ENCODE data around the gene EAF1.
"Not testable (repeated sequence)": the region's sequence is repeated elsewhere in the genome, so short reads cannot be mapped to it uniquely, and the experiment has no call there.

EAF1 gene

DNA sequence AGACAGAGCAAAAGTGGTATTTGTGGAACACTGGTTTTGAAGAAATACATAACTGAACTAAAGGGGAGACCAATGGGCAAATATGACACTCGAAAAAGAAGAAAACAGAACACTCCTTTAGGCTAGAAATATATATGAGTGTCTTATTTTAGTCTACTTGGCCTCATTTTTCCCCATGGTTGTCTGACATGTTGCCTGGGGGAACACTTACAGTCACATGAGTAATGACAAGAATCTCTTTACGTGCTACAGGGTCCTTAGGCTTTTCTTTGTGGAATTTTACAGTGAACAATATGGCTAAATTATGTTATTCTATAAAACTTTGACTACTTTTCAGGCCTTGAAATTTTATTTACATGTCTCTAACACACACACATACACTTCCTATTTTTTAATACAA lies 17.6 kb upstream of the EAF1 start:
- Histone ChIP-seq H3K9me3 (ENCODE audit: control insufficient read depth, insufficient read depth, low read depth, low read length) (no peaks in the 10 kb centered on the region), H3K4me1 (ENCODE audit: control insufficient read depth, insufficient read depth, low read length) (no peaks in the 10 kb centered on the region), H3K4me3 (ENCODE audit: low read depth, low read length) (no peak overlapping the region), H3K27ac (ENCODE audit: extremely low read depth, low read depth, low read length) (no peak overlapping the region), H3K36me3 (ENCODE audit: control insufficient read depth in 2 of 2, insufficient read depth in 1 of 2, low read length in 2 of 2) (peaks cover 45 to 62% of the 10 kb centered on the region in 2 experiments)
- TF ChIP-seq, protein P1, sequence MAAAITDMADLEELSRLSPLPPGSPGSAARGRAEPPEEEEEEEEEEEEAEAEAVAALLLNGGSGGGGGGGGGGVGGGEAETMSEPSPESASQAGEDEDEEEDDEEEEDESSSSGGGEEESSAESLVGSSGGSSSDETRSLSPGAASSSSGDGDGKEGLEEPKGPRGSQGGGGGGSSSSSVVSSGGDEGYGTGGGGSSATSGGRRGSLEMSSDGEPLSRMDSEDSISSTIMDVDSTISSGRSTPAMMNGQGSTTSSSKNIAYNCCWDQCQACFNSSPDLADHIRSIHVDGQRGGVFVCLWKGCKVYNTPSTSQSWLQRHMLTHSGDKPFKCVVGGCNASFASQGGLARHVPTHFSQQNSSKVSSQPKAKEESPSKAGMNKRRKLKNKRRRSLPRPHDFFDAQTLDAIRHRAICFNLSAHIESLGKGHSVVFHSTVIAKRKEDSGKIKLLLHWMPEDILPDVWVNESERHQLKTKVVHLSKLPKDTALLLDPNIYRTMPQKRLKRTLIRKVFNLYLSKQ (tag by site-specific recombination; IDR thresholded peaks at IDR 0.05; ENCODE audit: borderline replicate concordance) = no peak
- TF ChIP-seq GFI1B (tag by site-specific recombination; IDR thresholded peaks at IDR 0.05) (no peak), ZBTB20 (tag by site-specific recombination; IDR thresholded peaks at IDR 0.05) (no peak), MZF1 (tag by site-specific recombination; IDR thresholded peaks at IDR 0.05; ENCODE audit: borderline replicate concordance) (no peak), ZNF350 (tag by site-specific recombination; IDR thresholded peaks at IDR 0.05) (no peak), ZNF488 (tag by site-specific recombination; IDR thresholded peaks at IDR 0.05) (no peak), ZNF670 (tag by site-specific recombination; IDR thresholded peaks at IDR 0.05; ENCODE audit: low read depth) (no peak), ZNF48 (tag by site-specific recombination; IDR thresholded peaks at IDR 0.05) (no peak), ZNF639 (tag by site-specific recombination; IDR thresholded peaks at IDR 0.05) (no peak), ZNF169 (tag by site-specific recombination; IDR thresholded peaks at IDR 0.05) (no peak), ZNF776 (tag by site-specific recombination; IDR thresholded peaks at IDR 0.05; ENCODE audit: borderline replicate concordance) (no peak), ZNF768 (tag by site-specific recombination; IDR thresholded peaks at IDR 0.05) (no peak), ZNF585B (tag by site-specific recombination; IDR thresholded peaks at IDR 0.05) (no peak), ZNF548 (tag by site-specific recombination; IDR thresholded peaks at IDR 0.05) (no peak), ZNF112 (tag by site-specific recombination; IDR thresholded peaks at IDR 0.05) (no peak), ZFHX2 (tag by site-specific recombination; conservative IDR thresholded peaks at IDR 0.05) (no peak), ZNF2 (tag by site-specific recombination; IDR thresholded peaks at IDR 0.05) (no peak), GLI2 (tag by site-specific recombination; IDR thresholded peaks at IDR 0.05; ENCODE audit: borderline replicate concordance, low read depth) (no peak), ZNF510 (tag by site-specific recombination; IDR thresholded peaks at IDR 0.05; ENCODE audit: insufficient replicate concordance) (no peak)
- TF ChIP-seq, protein P2, sequence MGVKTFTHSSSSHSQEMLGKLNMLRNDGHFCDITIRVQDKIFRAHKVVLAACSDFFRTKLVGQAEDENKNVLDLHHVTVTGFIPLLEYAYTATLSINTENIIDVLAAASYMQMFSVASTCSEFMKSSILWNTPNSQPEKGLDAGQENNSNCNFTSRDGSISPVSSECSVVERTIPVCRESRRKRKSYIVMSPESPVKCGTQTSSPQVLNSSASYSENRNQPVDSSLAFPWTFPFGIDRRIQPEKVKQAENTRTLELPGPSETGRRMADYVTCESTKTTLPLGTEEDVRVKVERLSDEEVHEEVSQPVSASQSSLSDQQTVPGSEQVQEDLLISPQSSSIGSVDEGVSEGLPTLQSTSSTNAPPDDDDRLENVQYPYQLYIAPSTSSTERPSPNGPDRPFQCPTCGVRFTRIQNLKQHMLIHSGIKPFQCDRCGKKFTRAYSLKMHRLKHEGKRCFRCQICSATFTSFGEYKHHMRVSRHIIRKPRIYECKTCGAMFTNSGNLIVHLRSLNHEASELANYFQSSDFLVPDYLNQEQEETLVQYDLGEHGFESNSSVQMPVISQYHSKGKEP (tag by site-specific recombination; IDR thresholded peaks at IDR 0.05) = no peak
- ChIA-PET CTCF (interaction anchor here (3.5 kb wide), 1 partner anchor 142 kb away, joined by 30 read pairs; no protein-coding TSS in a partner anchor), POLR2A (no interaction called here)

DNA sequence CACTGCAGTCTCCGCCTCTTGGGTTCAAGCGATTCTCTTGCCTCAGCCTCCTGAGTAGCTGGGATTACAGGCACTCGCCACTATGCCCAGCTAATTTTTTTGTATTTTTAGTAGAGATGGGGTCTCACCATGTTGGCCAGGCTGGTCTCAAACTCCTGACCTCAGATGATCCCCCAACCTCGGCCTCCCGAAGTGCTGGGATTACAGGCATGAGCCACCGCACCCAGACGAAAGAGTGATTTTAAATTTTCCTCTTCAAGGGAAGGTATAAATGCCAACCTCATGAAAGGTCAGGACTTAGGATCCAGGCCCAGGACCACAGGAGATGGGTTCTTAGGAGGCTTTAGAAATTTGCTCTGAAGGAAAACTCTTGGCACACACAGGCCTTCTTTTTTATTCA lies 16.4 kb upstream of the EAF1 start:
- CTCF ChIA-PET = interaction anchor here (0.7 kb wide), 1 partner anchor 243 kb away, joined by 3 read pairs; no protein-coding TSS in a partner anchor
- POLR2A ChIA-PET; H3K4me3 ChIP-seq (ENCODE audit: low read depth, low read length); H3K9me3 ChIP-seq (ENCODE audit: control insufficient read depth, insufficient read depth, low read depth, low read length); H3K4me1 ChIP-seq (ENCODE audit: control insufficient read depth, insufficient read depth, low read length); H3K27ac ChIP-seq (ENCODE audit: extremely low read depth, low read depth, low read length): not testable (repeated sequence)
- peaks cover 56 to 74% of the 10 kb centered on the region in 2 experiments for H3K36me3 ChIP-seq (ENCODE audit: control insufficient read depth in 2 of 2, insufficient read depth in 1 of 2, low read length in 2 of 2)
